ENCODE measurements around the gene ADAMTS17. TPM values are rescaled to one million over a fixed set of nuclear protein-coding genes. Genes with fewer than 3 reads are reported as not detected.

Gene ADAMTS17
- total RNA-seq, 1 donor from 2014 or later = 1.5 TPM

- H3K4me1 Mint-ChIP-seq (ENCODE audit: unreplicated experiment) = no peaks in the 10 kb centered on the region
- H3K27me3 Mint-ChIP-seq (ENCODE audit: unreplicated experiment) = no peaks in the 10 kb centered on the region
- no peak for TF ChIP-seq CTCF (IDR thresholded peaks at IDR 0.05)
- no peaks in the 10 kb centered on the region for H3K36me3 Mint-ChIP-seq (ENCODE audit: unreplicated experiment)
- H3K9me3 Mint-ChIP-seq (ENCODE audit: unreplicated experiment) = peaks cover 12% of the 10 kb centered on the region
- no peak overlapping the region for H3K4me3 Mint-ChIP-seq (ENCODE audit: unreplicated experiment)
- no peak overlapping the region for H3K27ac Mint-ChIP-seq (ENCODE audit: unreplicated experiment)
- no peak for DNase-seq (ENCODE audit: extremely low spot score, unreplicated experiment)
These were observed 170.4 kb downstream of the ADAMTS17 start for GRCh38 chr15:100171411-100171810.

- no peak overlapping the region for H3K27ac Mint-ChIP-seq (ENCODE audit: unreplicated experiment)
- no peaks in the 10 kb centered on the region for H3K27me3 Mint-ChIP-seq (ENCODE audit: unreplicated experiment)
- TF ChIP-seq CTCF (IDR thresholded peaks at IDR 0.05) = no peak
These were observed 171.2 kb downstream of the ADAMTS17 start for GRCh38 chr15:100170291-100171210.

GRCh38 chr15:100169615-100170290 lies 172.0 kb downstream of the ADAMTS17 start:
- H3K4me1 Mint-ChIP-seq (ENCODE audit: unreplicated experiment) = no peaks in the 10 kb centered on the region
- H3K4me3 Mint-ChIP-seq (ENCODE audit: unreplicated experiment) = no peak overlapping the region
- peaks cover 6% of the 10 kb centered on the region for H3K9me3 Mint-ChIP-seq (ENCODE audit: unreplicated experiment)
- DNase-seq (ENCODE audit: extremely low spot score, unreplicated experiment) = no peak
- no peaks in the 10 kb centered on the region for H3K36me3 Mint-ChIP-seq (ENCODE audit: unreplicated experiment)
- H3K27ac Mint-ChIP-seq (ENCODE audit: unreplicated experiment) = no peak overlapping the region
- no peak for TF ChIP-seq CTCF (IDR thresholded peaks at IDR 0.05)
- no peaks in the 10 kb centered on the region for H3K27me3 Mint-ChIP-seq (ENCODE audit: unreplicated experiment)

More at GRCh38 chr15:100170291-100171210, 171.2 kb downstream of the ADAMTS17 start:
- Mint-ChIP-seq H3K4me1 (ENCODE audit: unreplicated experiment) (no peaks in the 10 kb centered on the region), H3K4me3 (ENCODE audit: unreplicated experiment) (no peak overlapping the region), H3K9me3 (ENCODE audit: unreplicated experiment) (peaks cover 7% of the 10 kb centered on the region), H3K36me3 (ENCODE audit: unreplicated experiment) (no peaks in the 10 kb centered on the region)
- DNase-seq (ENCODE audit: extremely low spot score, unreplicated experiment) = no peak

- TF ChIP-seq CTCF (IDR thresholded peaks at IDR 0.05) = no peak
These were observed 173.0 kb downstream of the ADAMTS17 start for GRCh38 chr15:100168787-100169186.

GRCh38 chr15:100167884-100168375 lies 173.8 kb downstream of the ADAMTS17 start:
- peaks cover 6% of the 10 kb centered on the region for H3K9me3 Mint-ChIP-seq (ENCODE audit: unreplicated experiment)
- H3K27ac Mint-ChIP-seq (ENCODE audit: unreplicated experiment) = no peak overlapping the region
- TF ChIP-seq CTCF (IDR thresholded peaks at IDR 0.05) = no peak
- no peaks in the 10 kb centered on the region for H3K4me1 Mint-ChIP-seq (ENCODE audit: unreplicated experiment)
- no peak for DNase-seq (ENCODE audit: extremely low spot score, unreplicated experiment)
- H3K27me3 Mint-ChIP-seq (ENCODE audit: unreplicated experiment) = no peaks in the 10 kb centered on the region
- H3K36me3 Mint-ChIP-seq (ENCODE audit: unreplicated experiment) = no peaks in the 10 kb centered on the region
- no peak overlapping the region for H3K4me3 Mint-ChIP-seq (ENCODE audit: unreplicated experiment)

More at GRCh38 chr15:100168787-100169186, 173.0 kb downstream of the ADAMTS17 start:
- H3K27me3 Mint-ChIP-seq (ENCODE audit: unreplicated experiment) = no peaks in the 10 kb centered on the region
- peaks cover 6% of the 10 kb centered on the region for H3K9me3 Mint-ChIP-seq (ENCODE audit: unreplicated experiment)
- H3K36me3 Mint-ChIP-seq (ENCODE audit: unreplicated experiment) = no peaks in the 10 kb centered on the region
- no peak for DNase-seq (ENCODE audit: extremely low spot score, unreplicated experiment)
- H3K4me3 Mint-ChIP-seq (ENCODE audit: unreplicated experiment) = no peak overlapping the region
- no peak overlapping the region for H3K27ac Mint-ChIP-seq (ENCODE audit: unreplicated experiment)
- H3K4me1 Mint-ChIP-seq (ENCODE audit: unreplicated experiment) = no peaks in the 10 kb centered on the region

Measured in osteocyte (in vitro differentiated cells).